ENCODE data around the gene PLEKHA1.

- TF ChIP-seq ELF4 (IDR thresholded peaks at IDR 0.05) (no peak), TARDBP (IDR thresholded peaks at IDR 0.05) (no peak)
Observed at GRCh38 chr10:122481296-122482056, 107.0 kb downstream of the PLEKHA1 start.
